IPS DF 4.7 (cell line): ENCODE results near the gene OGFRL1.
"Not testable (repeated sequence)": the region's sequence is repeated elsewhere in the genome, so short reads cannot be mapped to it uniquely, and the experiment has no call there.

ENCODE experiments used
- DNase-seq: peaks from one replicate; pipeline ENCODE4 v3.0.0-alpha.2; 2013; ENCODE audit warnings: low spot score; ENCODE audit errors: extremely low read depth

The OGFRL1 gene

GRCh38 chr6:71288228-71289038 is at the start of gene OGFRL1:
Gene OGFRL1, plus strand, starts transcription at chr6:71288811. Its CDS starts 126 bp downstream, at chr6:71288937.
- no peak for DNase-seq

GRCh38 chr6:71239694-71240093 is 48.9 kb upstream of the OGFRL1 start:
- no peak for DNase-seq

- DNase-seq, result no peak
Observed at GRCh38 chr6:71245265-71246049, 43.2 kb upstream of the OGFRL1 start.

- DNase-seq, result no peak
Observed at GRCh38 chr6:71246596-71246995, 42.0 kb upstream of the OGFRL1 start.

GRCh38 chr6:71248306-71248765 is 40.3 kb upstream of the OGFRL1 start:
- no peak for DNase-seq

- DNase-seq, result no peak
Observed at GRCh38 chr6:71248878-71249544, 39.6 kb upstream of the OGFRL1 start.

- no peak for DNase-seq
Observed at GRCh38 chr6:71250099-71250602, 38.5 kb upstream of the OGFRL1 start.

GRCh38 chr6:71252410-71252809 is 36.2 kb upstream of the OGFRL1 start:
- no peak for DNase-seq

GRCh38 chr6:71252960-71253359 is 35.7 kb upstream of the OGFRL1 start:
- DNase-seq, result no peak

GRCh38 chr6:71254323-71254722 is 34.3 kb upstream of the OGFRL1 start:
- no peak for DNase-seq

GRCh38 chr6:71258078-71258866 is 30.3 kb upstream of the OGFRL1 start:
- no peak for DNase-seq

GRCh38 chr6:71259888-71260604 is 28.6 kb upstream of the OGFRL1 start:
- DNase-seq, result no peak

- DNase-seq, result no peak
Observed at GRCh38 chr6:71262914-71263313, 25.7 kb upstream of the OGFRL1 start.

GRCh38 chr6:71266392-71266791 is 22.2 kb upstream of the OGFRL1 start:
- DNase-seq, result not testable (repeated sequence)

- DNase-seq, result no peak
Observed at GRCh38 chr6:71268735-71269437, 19.7 kb upstream of the OGFRL1 start.

GRCh38 chr6:71277926-71278600 is 10.5 kb upstream of the OGFRL1 start:
- no peak for DNase-seq

- DNase-seq, result no peak
Observed at GRCh38 chr6:71279321-71279720, 9.3 kb upstream of the OGFRL1 start.

- DNase-seq, result no peak
Observed at GRCh38 chr6:71279740-71280139, 8.9 kb upstream of the OGFRL1 start.

- no peak for DNase-seq
Observed at GRCh38 chr6:71280701-71281100, 7.9 kb upstream of the OGFRL1 start.
